ENCODE data around the gene PKLR. TPM values are rescaled to one million over a fixed set of nuclear protein-coding genes. Genes with fewer than 3 reads are reported as not detected.
A peak's percentile ranks its signal among the peaks of the same experiment; 100 is the strongest.

The PKLR gene
- total RNA-seq, 2 experiments from 2014 or later: not detected

DNA sequence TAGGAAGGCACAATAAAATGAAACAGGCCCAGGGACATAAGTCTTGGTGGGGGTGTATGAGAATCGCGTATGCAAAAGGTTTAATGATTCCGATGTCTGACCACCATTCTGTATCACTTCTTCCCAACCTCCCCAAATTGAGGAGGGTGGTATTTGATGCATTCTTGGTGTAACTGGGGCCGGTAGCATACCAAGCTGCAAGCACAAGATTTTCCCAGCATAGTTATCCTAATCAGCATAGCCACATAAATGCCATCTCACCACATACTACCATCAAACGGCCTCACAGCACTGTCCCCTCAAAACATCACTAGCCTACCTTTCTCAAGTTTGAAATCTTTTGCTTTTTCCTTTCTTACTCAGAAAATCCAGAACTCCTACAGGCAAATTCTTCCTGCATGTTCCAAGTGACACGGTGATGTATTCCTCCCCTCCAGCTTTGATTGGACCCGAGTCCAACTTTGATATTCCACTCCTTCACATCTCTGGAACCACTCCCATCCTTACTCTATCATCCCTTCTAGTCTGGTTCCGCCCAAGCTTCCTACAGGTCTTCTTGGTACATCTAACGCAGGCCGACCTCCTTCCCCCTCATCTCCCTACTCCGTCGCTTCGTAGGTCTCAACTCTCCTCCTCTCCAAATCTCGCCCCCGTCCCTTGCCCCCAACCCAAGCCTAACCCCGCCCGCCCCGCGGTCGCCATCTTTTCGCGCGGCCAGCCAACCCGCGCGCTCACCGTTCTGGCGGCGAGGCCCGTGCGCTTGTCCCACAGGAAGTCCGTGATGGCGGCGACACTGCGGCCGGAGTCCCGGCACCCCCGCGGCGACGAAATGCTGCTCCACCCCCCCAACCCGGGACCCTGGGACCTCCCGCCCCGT is 28.5 kb downstream of the PKLR start:
- Mint-ChIP-seq H3K4me1 (peaks cover 30% of the 10 kb centered on the region), H3K27me3 (no peaks in the 10 kb centered on the region), H3K27ac (peak overlapping the region; percentile 92), H3K36me3 (peaks cover 17% of the 10 kb centered on the region), H3K4me3 (peak overlapping the region; percentile 97), H3K9me3 (no peaks in the 10 kb centered on the region)
- no peak for DNase-seq
- ATAC-seq (ENCODE audit: low read depth): peak; percentile 31
- POLR2A ChIA-PET: interaction anchor here (0.6 to 3.2 kb wide), 14 partner anchors 8 to 51 kb away, joined by 3 to 34 read pairs (median 6); partner anchors contain the start of genes ENTREP3, FDPS and SCAMP3

DNA sequence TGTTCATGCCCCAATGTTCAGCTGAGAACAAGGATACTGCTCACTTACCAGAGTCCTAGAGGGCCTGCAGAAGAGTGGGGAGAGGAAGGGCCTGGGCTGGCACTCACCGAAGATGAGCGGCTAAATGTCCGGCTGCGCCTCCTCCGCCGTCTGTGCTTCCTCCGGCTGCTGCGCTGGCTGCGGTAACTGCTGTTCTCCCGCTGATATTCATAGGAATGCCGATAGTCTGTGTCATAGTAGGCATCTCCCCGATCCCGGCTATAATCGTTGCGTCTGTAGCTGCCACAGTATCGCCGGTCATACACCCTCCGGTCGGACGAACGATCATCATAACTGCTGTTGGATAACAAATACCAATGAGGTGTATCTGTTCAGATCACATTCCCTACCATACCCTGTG is 31.9 kb downstream of the PKLR start:
- POLR2A ChIA-PET: interaction anchor here (0.6 kb wide), 1 partner anchor 12 kb away, joined by 3 read pairs; no protein-coding TSS in a partner anchor
- Mint-ChIP-seq H3K9me3 (no peaks in the 10 kb centered on the region), H3K27ac (no peak overlapping the region), H3K36me3 (peaks cover 26% of the 10 kb centered on the region), H3K27me3 (no peaks in the 10 kb centered on the region), H3K4me1 (peaks cover 22% of the 10 kb centered on the region), H3K4me3 (no peak overlapping the region)
- no peak for ATAC-seq (ENCODE audit: low read depth)
- DNase-seq: no peak

DNA sequence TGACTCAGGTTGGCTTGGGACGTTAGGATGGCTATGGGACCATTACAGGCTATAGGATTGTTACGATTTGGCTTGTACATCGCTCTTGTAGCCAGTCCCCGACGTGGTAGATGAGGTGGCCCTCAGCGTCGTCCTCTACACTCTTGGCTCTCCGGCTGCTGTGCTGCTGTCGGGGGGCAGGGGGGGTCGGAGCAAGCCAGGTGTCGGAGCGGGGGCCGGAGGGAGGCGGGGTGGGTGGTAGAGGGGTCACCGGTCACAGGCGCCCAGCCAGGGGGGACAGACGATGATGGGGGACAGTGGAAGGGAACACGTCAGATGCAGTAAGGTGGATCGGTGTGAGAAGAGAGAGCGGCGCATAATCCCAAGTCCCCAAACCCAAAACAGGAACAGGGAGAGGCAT is 32.6 kb downstream of the PKLR start:
- Mint-ChIP-seq H3K9me3 (no peaks in the 10 kb centered on the region), H3K27ac (no peak overlapping the region), H3K4me1 (peaks cover 22% of the 10 kb centered on the region), H3K4me3 (no peak overlapping the region), H3K27me3 (no peaks in the 10 kb centered on the region), H3K36me3 (peaks cover 29% of the 10 kb centered on the region)
- DNase-seq: no peak
- POLR2A ChIA-PET: no interaction called here
- no peak for ATAC-seq (ENCODE audit: low read depth)

DNA sequence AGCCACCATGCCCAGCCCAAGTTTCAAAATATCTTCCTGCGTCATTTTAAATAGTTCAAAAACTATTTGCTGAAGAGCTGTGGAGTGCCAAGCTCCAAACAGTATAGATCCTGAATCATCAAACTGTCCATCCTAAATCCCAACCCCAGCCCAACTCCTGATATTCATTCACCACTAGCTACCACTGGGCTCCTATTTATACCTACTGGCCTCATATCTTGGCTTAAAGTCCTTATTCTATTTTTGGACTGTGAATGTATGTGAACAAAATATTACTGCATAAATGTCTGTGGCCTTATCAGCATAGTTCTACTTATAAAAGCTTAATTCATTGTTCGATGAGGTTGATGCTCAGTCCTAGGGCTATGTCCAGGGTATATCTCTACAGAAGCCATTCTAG is 33.9 kb downstream of the PKLR start:
- Mint-ChIP-seq H3K36me3 (peaks cover 25% of the 10 kb centered on the region), H3K4me3 (no peak overlapping the region), H3K27ac (no peak overlapping the region), H3K27me3 (no peaks in the 10 kb centered on the region), H3K9me3 (no peaks in the 10 kb centered on the region), H3K4me1 (peaks cover 27% of the 10 kb centered on the region)
- no peak for ATAC-seq (ENCODE audit: low read depth)
- no peak for DNase-seq
- POLR2A ChIA-PET: interaction anchor here (0.8 kb wide), 1 partner anchor 57 kb away, joined by 3 read pairs; no protein-coding TSS in a partner anchor

DNA sequence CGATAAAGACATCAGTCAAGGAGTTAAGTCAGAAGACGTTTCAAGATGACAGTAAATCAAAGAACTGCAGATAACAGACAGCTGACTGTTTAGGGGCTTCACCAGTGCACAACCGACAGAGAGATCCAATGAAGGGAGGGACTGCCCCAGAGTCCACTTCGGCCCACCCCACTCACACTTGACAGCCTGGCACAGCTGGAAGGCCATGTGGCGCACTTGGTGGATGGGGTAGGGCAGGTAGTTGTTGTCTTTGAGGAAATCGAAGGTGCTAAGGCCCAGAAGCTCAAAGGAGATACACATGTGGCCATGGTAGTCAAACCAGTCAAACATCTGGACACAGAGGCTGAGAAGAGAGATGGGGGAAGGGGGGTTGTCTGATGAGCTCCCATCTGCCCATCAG is 34.7 kb downstream of the PKLR start:
- no peaks in the 10 kb centered on the region for H3K9me3 Mint-ChIP-seq
- ATAC-seq (ENCODE audit: low read depth) (no peak), DNase-seq (no peak)
- no peak overlapping the region for H3K4me3 Mint-ChIP-seq
- peaks cover 28% of the 10 kb centered on the region for H3K4me1 Mint-ChIP-seq
- peak overlapping the region; percentile 60 for H3K27ac Mint-ChIP-seq
- H3K27me3 Mint-ChIP-seq: no peaks in the 10 kb centered on the region
- POLR2A ChIA-PET: interaction anchor here (1.1 to 1.2 kb wide), 2 partner anchors 57 to 296 kb away, joined by 3 to 4 read pairs; partner anchors contain the start of gene ASH1L
- peaks cover 22% of the 10 kb centered on the region for H3K36me3 Mint-ChIP-seq

DNA sequence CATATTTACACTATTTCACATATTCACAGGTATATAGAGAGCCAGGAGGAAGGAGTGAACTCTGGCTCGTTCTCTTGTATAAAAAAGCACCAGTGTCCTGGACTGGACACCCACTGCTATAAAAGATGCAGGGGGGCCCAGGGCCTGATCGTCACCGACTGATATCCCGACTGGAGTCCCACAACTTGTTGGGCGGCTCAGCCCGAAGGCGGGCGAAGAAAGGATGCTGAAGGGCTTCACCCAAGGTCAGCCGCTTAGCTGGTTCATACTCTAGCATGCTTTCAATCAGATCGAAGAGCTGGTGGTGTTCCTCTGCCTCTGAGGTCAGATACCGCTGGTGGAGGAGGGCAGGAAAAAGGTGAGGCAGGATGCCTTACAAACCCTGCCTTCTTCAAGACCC is 38.2 kb downstream of the PKLR start:
- ATAC-seq (ENCODE audit: low read depth) (no peak), DNase-seq (no peak)
- no peaks in the 10 kb centered on the region for H3K9me3 Mint-ChIP-seq
- no peaks in the 10 kb centered on the region for H3K27me3 Mint-ChIP-seq
- POLR2A ChIA-PET: interaction anchor here (0.8 to 1.5 kb wide), 3 partner anchors 8 to 61 kb away, joined by 3 to 9 read pairs (median 4); partner anchors contain the start of genes CLK2 and ENTREP3
- H3K4me1 Mint-ChIP-seq: peaks cover 35% of the 10 kb centered on the region
- H3K36me3 Mint-ChIP-seq: peaks cover 22% of the 10 kb centered on the region
- no peak overlapping the region for H3K4me3 Mint-ChIP-seq
- H3K27ac Mint-ChIP-seq: no peak overlapping the region

DNA sequence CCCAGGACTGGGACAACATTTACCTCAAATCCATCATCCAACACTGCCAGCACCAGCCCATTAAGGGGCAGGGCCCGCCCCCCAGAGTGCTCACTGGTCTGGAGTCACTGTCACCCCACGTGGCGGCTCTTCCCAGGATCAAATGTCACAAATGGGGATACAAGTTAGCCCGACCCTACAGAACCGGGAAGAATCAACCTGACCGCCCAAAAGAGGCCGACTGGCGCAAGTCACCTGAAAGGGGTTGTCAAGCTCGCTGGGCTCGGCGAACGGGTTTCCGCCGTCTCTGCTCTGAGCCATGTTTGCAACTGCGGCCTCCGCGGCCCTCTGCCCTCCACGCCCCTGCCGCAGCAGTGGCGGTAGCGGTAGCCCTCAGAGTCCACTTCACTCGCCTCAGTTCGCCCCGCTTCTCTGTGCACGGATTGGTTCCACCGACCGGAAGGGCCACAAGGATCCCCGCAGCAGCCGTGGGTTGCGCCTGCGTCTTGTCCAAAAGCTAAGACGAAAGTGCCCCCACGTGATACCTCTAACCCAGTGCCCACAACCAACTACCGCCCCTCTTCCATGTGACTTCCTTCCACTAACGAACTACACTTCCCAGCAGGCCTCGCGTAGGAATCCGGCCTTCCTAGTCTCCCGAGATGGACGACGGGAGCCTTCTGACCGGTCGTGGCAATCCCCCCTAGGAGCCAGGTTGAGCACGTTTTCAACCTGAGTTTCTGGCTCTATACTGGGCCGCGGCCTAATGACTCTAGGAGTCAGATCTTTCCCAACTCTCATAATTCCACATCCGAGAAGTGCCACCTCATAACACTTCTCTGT is 39.2 kb downstream of the PKLR start, which contains the start of gene SCAMP3:
SCAMP3 (minus strand) TSS at position 509 of the 822 bp plus-strand sequence; CDS start at position 300, 209 bp downstream.
- POLR2A ChIA-PET: interaction anchor here (0.8 to 4.4 kb wide), 15 partner anchors 9 to 301 kb away, joined by 3 to 35 read pairs (median 5); partner anchors contain the start of genes ASH1L, CLK2 and FDPS
- H3K9me3 Mint-ChIP-seq: no peaks in the 10 kb centered on the region
- DNase-seq (peak; percentile 81), ATAC-seq (ENCODE audit: low read depth) (peak; percentile 96)
- H3K4me1 Mint-ChIP-seq: peaks cover 35% of the 10 kb centered on the region
- peaks cover 22% of the 10 kb centered on the region for H3K36me3 Mint-ChIP-seq
- H3K27me3 Mint-ChIP-seq: no peaks in the 10 kb centered on the region
- peak within 1 kb of the TSS; percentile 97 for H3K4me3 Mint-ChIP-seq
- peak within 1 kb of the TSS; percentile 93 for H3K27ac Mint-ChIP-seq

DNA sequence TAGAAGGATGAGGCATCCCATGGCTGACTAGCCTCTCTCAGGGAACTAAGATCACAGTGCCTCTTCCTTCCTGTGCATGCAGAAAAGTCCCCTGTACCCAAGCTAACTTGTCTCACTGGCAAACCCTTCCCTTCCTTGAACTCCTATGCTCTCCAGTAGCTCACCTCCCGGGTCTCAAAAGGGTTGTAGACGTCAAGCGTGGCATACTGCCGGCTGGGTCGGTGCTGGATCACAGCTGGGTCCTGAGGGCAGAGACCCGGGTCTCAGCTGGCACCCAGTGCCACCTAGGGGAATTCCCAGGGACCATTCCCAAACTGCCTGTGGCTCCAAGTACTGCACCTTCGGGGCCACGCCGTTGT is 39.8 kb downstream of the PKLR start:
- no peak for DNase-seq
- POLR2A ChIA-PET: interaction anchor here (1.0 to 4.4 kb wide), 14 partner anchors 10 to 301 kb away, joined by 3 to 35 read pairs (median 6); partner anchors contain the start of genes ASH1L, CLK2 and FDPS
- Mint-ChIP-seq H3K4me3 (peak overlapping the region; percentile 97), H3K27ac (peak overlapping the region; percentile 93), H3K9me3 (no peaks in the 10 kb centered on the region), H3K4me1 (peaks cover 35% of the 10 kb centered on the region), H3K36me3 (peaks cover 22% of the 10 kb centered on the region), H3K27me3 (no peaks in the 10 kb centered on the region)
- peak; percentile 30 for ATAC-seq (ENCODE audit: low read depth)

DNA sequence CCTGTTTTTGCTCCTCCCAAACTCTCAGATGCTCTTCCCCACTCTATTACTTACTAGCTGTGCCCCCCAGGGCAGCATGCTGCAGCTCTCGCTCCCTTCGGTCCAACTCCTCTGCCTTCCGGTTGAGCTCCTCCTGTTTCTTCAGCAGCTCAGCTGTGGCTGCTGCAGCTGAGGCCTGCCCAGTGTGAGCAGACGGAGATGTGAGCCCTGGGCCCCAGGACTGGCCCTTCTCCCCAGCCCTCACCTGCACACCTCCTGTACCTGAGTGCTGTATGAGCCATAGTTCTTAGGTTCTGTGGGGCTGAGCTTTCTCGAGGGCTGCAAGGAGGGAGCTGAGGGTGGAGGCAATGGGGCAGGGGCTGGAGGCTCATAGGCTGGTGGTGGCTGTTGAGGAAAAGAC is 41.0 kb downstream of the PKLR start:
- no peak for ATAC-seq (ENCODE audit: low read depth)
- Mint-ChIP-seq H3K36me3 (peaks cover 16% of the 10 kb centered on the region), H3K9me3 (no peaks in the 10 kb centered on the region), H3K4me1 (peaks cover 38% of the 10 kb centered on the region), H3K27me3 (no peaks in the 10 kb centered on the region), H3K27ac (no peak overlapping the region), H3K4me3 (no peak overlapping the region)
- DNase-seq: no peak
- POLR2A ChIA-PET: interaction anchor here (1.3 to 4.4 kb wide), 5 partner anchors 9 to 62 kb away, joined by 4 to 35 read pairs (median 8); partner anchors contain the start of gene CLK2

DNA sequence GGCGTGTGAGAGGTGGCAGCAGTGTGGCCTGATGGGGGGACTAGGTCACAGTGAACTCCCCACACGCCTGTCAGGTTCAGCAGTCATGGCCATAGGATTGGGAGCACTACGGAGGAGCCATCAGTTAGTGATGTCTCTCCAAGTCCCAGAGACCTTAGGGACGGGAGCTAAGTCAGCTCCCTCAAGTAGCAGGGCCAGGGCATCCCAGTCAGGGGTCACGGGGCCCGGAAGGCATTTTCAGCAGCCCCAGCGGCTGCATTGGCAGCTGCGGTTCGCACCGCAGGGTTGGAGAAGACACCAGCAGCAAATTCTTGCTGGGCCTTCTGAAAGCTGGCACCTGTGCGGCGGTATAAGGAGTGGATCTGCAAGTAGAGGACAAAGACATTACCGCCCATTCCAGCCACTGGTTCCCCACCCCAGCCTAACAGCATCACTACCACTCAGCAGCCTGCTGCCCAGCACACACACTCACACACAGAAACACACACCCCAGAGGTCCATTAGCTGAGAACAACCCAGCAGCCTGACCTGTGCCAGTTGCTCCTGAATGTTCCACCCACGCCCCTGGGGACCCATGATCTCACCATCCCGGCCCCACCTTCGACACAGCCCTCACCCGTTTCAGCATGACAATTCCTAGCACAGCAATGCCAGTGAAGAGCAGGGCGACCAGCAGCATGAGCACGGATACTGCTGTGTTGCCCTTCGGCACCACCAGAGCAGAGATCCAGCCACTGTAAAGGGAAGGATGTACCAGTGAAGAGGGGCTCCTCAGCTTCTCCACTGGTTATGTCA is 45.0 kb downstream of the PKLR start:
- ATAC-seq (ENCODE audit: low read depth) (no peak), DNase-seq (no peak)
- Mint-ChIP-seq H3K27ac (peak overlapping the region; percentile 59), H3K27me3 (no peaks in the 10 kb centered on the region), H3K4me3 (peak overlapping the region; percentile 80), H3K36me3 (peaks cover 8% of the 10 kb centered on the region), H3K9me3 (no peaks in the 10 kb centered on the region), H3K4me1 (peaks cover 20% of the 10 kb centered on the region)
- POLR2A ChIA-PET: interaction anchor here (1.0 to 2.5 kb wide), 3 partner anchors 12 to 67 kb away, joined by 4 to 7 read pairs (median 4); partner anchors contain the start of gene RUSC1

DNA sequence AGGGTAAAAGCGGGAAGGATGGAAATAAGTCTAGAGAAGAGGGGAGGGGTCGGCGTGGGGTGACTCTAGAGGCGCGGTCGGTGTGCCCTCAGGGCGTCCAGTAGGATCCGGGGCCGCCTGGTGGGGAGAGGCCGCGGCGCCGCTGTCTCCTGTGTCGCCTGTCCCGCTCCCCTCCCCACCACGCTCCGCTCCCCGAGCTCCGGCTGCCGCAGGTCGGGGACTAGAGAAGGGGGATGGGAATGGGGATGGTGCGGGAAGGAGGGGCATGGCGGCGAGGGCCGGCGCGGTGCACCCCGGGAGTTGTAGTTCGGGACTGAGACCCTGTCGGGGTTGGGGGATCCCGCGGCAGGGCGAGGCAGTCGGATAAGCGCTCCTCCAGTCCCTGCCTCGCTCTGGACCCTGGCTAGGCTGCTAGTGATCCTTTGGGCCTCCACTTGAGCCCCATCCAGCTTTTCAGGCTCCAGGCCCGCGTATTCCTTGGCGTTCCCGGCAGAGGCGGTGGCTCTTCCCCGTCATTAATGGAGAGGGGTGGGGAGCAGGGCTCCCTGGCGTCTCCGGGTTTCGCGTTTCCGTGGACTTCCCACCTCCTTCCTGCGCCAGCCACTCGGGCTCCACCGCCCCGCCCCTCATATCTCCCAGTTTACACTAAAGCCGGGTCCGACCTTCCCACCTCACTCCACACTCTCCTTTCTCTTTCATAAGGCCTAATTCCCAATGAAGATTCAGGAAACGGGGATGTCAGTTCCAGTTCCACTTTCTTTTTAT is 45.8 kb downstream of the PKLR start, which contains the start of gene ENTREP3:
ENTREP3 (minus strand) TSS at position 241 of the 765 bp plus-strand sequence. CDS start 606 bp downstream, outside the sequence.
- Mint-ChIP-seq H3K4me3 (peak within 1 kb of the TSS; percentile 80), H3K27ac (peak within 1 kb of the TSS; percentile 73), H3K27me3 (no peaks in the 10 kb centered on the region), H3K36me3 (peaks cover 4% of the 10 kb centered on the region), H3K9me3 (no peaks in the 10 kb centered on the region), H3K4me1 (peaks cover 18% of the 10 kb centered on the region)
- DNase-seq (peak; percentile 81), ATAC-seq (ENCODE audit: low read depth) (peak; percentile 60)
- POLR2A ChIA-PET: interaction anchor here (0.6 to 1.5 kb wide), 7 partner anchors 8 to 68 kb away, joined by 3 to 8 read pairs (median 4); partner anchors contain the start of genes CLK2 and RUSC1
